Measurements from ENCODE around the gene DPY19L3. TPM values are rescaled to one million over a fixed set of nuclear protein-coding genes. Genes with fewer than 3 reads are reported as not detected.

The DPY19L3 gene
- total RNA-seq, 2 donors from 2014 or later, result 53.0 to 66.5 TPM

DNA sequence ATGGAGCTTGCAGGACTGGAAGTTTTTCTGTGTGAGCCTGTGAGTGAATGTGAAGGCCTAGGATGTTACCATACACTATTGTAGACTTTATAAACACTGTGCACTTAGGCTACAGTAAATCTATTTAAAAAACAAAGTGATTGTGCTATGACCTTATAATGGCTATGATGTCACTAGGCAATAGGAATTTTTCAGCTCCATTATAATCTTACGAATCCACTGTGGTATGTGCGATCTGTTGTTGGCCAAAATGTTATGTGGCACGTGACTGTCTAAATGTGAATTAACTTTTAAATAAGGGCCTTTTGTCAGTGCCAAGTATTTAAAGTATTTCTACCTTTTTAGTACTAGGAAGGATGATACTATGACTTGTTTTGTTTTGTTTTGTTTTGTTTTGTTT, 54.9 kb downstream of the DPY19L3 start:
- WGBS, result 95% methylated on average over 3 of the region's 3 CpGs
- intact Hi-C loops (cut with DNase I), result no loop called here
- Histone ChIP-seq H3K4me3 (no peak overlapping the region), H3K36me3 (no peaks in the 10 kb centered on the region), H3K9me3 (no peaks in the 10 kb centered on the region), H3K4me1 (replicated peaks) (no peaks in the 10 kb centered on the region), H3K27ac (no peak overlapping the region), H3K27me3 (replicated peaks; ENCODE audit: insufficient read depth) (no peaks in the 10 kb centered on the region)
- TF ChIP-seq, protein P1, sequence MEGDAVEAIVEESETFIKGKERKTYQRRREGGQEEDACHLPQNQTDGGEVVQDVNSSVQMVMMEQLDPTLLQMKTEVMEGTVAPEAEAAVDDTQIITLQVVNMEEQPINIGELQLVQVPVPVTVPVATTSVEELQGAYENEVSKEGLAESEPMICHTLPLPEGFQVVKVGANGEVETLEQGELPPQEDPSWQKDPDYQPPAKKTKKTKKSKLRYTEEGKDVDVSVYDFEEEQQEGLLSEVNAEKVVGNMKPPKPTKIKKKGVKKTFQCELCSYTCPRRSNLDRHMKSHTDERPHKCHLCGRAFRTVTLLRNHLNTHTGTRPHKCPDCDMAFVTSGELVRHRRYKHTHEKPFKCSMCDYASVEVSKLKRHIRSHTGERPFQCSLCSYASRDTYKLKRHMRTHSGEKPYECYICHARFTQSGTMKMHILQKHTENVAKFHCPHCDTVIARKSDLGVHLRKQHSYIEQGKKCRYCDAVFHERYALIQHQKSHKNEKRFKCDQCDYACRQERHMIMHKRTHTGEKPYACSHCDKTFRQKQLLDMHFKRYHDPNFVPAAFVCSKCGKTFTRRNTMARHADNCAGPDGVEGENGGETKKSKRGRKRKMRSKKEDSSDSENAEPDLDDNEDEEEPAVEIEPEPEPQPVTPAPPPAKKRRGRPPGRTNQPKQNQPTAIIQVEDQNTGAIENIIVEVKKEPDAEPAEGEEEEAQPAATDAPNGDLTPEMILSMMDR (IDR thresholded peaks at IDR 0.05), result no peak
- TF ChIP-seq POLR2A (IDR thresholded peaks at IDR 0.05) (no peak), POLR2AphosphoS5 (IDR thresholded peaks at IDR 0.05) (no peak)
- no peak for DNase-seq (ENCODE audit: low spot score)

DNA sequence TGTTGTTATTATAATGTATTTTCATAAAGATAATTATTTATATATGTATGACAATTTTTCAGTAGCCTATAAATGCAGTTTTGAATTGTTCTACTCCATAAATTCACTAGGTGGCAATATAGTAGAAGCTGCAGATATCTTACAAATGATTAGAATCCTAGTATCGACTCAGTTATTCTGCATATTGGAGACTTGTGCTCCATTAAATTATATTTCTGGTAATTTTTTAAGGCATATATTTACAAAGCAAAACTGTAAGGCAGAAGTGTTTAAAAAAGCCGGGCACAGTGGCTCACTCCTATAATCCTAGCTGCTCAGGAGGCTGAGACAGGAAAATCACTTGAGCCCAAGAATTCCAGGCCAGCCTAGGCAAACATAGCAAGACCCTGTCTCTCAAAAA, 58.7 kb downstream of the DPY19L3 start:
- no peak for DNase-seq (ENCODE audit: low spot score)
- 85% methylated on average over 2 of the region's 2 CpGs for WGBS
- Histone ChIP-seq H3K4me3 (no peak overlapping the region), H3K9me3 (no peaks in the 10 kb centered on the region), H3K36me3 (no peaks in the 10 kb centered on the region), H3K27ac (no peak overlapping the region), H3K27me3 (replicated peaks; ENCODE audit: insufficient read depth) (no peaks in the 10 kb centered on the region), H3K4me1 (replicated peaks) (no peaks in the 10 kb centered on the region)
- TF ChIP-seq, protein P1 (IDR thresholded peaks at IDR 0.05), result no peak
- no peak for TF ChIP-seq POLR2AphosphoS5 (IDR thresholded peaks at IDR 0.05)
- no peak for TF ChIP-seq POLR2A (IDR thresholded peaks at IDR 0.05)
- intact Hi-C loops (cut with DNase I), result no loop called here

DNA sequence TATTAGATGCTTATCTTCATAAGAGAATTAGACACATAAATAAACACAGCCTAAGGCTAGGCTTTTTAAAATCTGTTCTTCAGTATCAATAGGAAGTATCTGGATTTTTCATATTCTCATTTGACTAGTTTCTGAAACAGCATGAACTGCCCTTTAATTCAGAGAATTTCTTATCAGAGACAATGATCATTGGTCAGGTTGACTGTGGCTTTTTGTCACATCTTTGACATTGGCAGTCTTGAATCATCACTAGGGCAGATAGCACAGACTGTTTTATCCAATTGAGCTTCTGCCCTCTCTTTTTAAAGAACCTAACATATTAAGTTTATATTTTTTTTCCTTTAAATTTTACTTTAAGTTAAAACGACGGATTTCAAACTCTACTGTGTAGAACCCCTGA, 59.6 kb downstream of the DPY19L3 start:
- Histone ChIP-seq H3K36me3 (no peaks in the 10 kb centered on the region), H3K4me1 (replicated peaks) (no peaks in the 10 kb centered on the region), H3K9me3 (no peaks in the 10 kb centered on the region), H3K4me3 (no peak overlapping the region), H3K27me3 (replicated peaks; ENCODE audit: insufficient read depth) (no peaks in the 10 kb centered on the region), H3K27ac (no peak overlapping the region)
- WGBS, result 93% methylated on average over 2 of the region's 2 CpGs
- DNase-seq (ENCODE audit: low spot score), result no peak
- intact Hi-C loops (cut with DNase I), result no loop called here
- TF ChIP-seq, protein P1 (IDR thresholded peaks at IDR 0.05), result no peak
- TF ChIP-seq POLR2AphosphoS5 (IDR thresholded peaks at IDR 0.05) (no peak), POLR2A (IDR thresholded peaks at IDR 0.05) (no peak)

DNA sequence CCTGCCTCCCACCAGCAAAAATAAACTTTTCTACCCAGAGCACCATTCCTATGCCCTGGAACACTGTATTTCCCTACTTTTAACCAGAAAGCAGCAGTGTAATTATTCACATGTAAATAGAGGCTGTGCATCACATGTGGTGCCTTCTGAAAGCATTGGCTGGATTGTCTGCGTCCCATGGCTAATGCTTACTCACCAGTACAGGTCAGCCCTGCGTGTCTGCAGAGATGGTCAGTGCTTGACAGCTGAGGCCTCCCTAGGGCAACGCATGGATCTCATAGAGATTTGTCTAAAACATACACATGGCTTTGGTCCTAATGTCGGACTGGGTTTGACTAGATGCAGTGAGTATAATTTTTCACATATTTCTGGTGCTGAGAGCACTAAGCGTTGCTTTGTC, 64.2 kb downstream of the DPY19L3 start:
- H3K36me3 ChIP-seq, result no peaks in the 10 kb centered on the region
- 84% methylated on average over 5 of the region's 5 CpGs for whole genome bisulfite sequencing

DNA sequence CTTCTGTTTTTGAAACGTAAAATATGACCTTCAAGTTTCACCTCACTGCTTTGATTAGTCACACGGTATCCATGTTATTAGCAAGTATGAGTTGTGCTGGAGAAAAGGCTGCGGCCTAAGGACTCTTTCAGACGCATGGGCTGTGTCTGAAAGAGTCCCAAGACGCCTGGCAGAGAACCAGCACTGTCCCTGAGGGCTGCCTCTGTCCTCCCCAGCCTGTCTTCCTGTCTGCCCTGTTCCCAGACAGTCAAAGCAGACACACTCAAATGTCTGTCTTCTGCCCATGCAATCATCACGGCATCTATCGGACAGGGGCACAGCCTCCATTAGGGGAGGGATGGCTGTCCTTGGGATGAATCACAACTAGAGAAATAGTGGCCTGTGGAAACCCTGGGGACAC, 65.5 kb downstream of the DPY19L3 start:
- H3K9me3 ChIP-seq, result no peaks in the 10 kb centered on the region
- TF ChIP-seq, protein P1 (IDR thresholded peaks at IDR 0.05), result no peak
- TF ChIP-seq POLR2AphosphoS5 (IDR thresholded peaks at IDR 0.05) (no peak), POLR2A (IDR thresholded peaks at IDR 0.05) (no peak)
- no peaks in the 10 kb centered on the region for H3K4me1 ChIP-seq (replicated peaks)
- H3K4me3 ChIP-seq, result no peak overlapping the region
- DNase-seq (ENCODE audit: low spot score), result no peak
- H3K27ac ChIP-seq, result no peak overlapping the region
- H3K36me3 ChIP-seq, result no peaks in the 10 kb centered on the region
- intact Hi-C loops (cut with DNase I), result no loop called here
- no peaks in the 10 kb centered on the region for H3K27me3 ChIP-seq (replicated peaks; ENCODE audit: insufficient read depth)
- 86% methylated on average over 7 of the region's 7 CpGs for WGBS

More for the DNA sequence above, 64.2 kb downstream of the DPY19L3 start:
- H3K4me1 ChIP-seq (replicated peaks), result no peaks in the 10 kb centered on the region
- intact Hi-C loops (cut with DNase I), result no loop called here
- no peak for TF ChIP-seq POLR2AphosphoS5 (IDR thresholded peaks at IDR 0.05)
- TF ChIP-seq, protein P1 (IDR thresholded peaks at IDR 0.05), result no peak
- no peak for TF ChIP-seq POLR2A (IDR thresholded peaks at IDR 0.05)
- no peak for DNase-seq (ENCODE audit: low spot score)
- no peaks in the 10 kb centered on the region for H3K9me3 ChIP-seq
- H3K27me3 ChIP-seq (replicated peaks; ENCODE audit: insufficient read depth), result no peaks in the 10 kb centered on the region
- H3K4me3 ChIP-seq, result no peak overlapping the region
- no peak overlapping the region for H3K27ac ChIP-seq
